ENCODE measurements around the gene RXRA.

Gene RXRA

GRCh38 chr9:134449180-134449916, 123.1 kb downstream of the RXRA start:
- TF ChIP-seq, protein P1, sequence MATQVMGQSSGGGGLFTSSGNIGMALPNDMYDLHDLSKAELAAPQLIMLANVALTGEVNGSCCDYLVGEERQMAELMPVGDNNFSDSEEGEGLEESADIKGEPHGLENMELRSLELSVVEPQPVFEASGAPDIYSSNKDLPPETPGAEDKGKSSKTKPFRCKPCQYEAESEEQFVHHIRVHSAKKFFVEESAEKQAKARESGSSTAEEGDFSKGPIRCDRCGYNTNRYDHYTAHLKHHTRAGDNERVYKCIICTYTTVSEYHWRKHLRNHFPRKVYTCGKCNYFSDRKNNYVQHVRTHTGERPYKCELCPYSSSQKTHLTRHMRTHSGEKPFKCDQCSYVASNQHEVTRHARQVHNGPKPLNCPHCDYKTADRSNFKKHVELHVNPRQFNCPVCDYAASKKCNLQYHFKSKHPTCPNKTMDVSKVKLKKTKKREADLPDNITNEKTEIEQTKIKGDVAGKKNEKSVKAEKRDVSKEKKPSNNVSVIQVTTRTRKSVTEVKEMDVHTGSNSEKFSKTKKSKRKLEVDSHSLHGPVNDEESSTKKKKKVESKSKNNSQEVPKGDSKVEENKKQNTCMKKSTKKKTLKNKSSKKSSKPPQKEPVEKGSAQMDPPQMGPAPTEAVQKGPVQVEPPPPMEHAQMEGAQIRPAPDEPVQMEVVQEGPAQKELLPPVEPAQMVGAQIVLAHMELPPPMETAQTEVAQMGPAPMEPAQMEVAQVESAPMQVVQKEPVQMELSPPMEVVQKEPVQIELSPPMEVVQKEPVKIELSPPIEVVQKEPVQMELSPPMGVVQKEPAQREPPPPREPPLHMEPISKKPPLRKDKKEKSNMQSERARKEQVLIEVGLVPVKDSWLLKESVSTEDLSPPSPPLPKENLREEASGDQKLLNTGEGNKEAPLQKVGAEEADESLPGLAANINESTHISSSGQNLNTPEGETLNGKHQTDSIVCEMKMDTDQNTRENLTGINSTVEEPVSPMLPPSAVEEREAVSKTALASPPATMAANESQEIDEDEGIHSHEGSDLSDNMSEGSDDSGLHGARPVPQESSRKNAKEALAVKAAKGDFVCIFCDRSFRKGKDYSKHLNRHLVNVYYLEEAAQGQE (IDR thresholded peaks at IDR 0.05; ENCODE audit: insufficient read depth in 1 of 2, low read depth in 2 of 2, low read length in 2 of 2): no peak
- TF ChIP-seq TAF1 (IDR thresholded peaks at IDR 0.05; ENCODE audit: borderline replicate concordance, insufficient read depth, low read length) (no peak), FOXP2 (optimal IDR thresholded peaks at IDR 0.05; ENCODE audit: borderline replicate concordance, extremely low read depth, extremely low read length, insufficient read depth) (no peak), POLR2AphosphoS5 (IDR thresholded peaks at IDR 0.05; ENCODE audit: low read depth, low read length) (no peak), SIN3A (IDR thresholded peaks at IDR 0.05; ENCODE audit: borderline replicate concordance, insufficient read depth, low read length) (no peak)

GRCh38 chr9:134451700-134452458, 125.6 kb downstream of the RXRA start:
- TF ChIP-seq FOXP2 (optimal IDR thresholded peaks at IDR 0.05; ENCODE audit: borderline replicate concordance, extremely low read depth, extremely low read length, insufficient read depth) (no peak), POLR2AphosphoS5 (IDR thresholded peaks at IDR 0.05; ENCODE audit: low read depth, low read length) (no peak), SIN3A (IDR thresholded peaks at IDR 0.05; ENCODE audit: borderline replicate concordance, insufficient read depth, low read length) (no peak), TAF1 (IDR thresholded peaks at IDR 0.05; ENCODE audit: borderline replicate concordance, insufficient read depth, low read length) (no peak)
- TF ChIP-seq, protein P1 (IDR thresholded peaks at IDR 0.05; ENCODE audit: insufficient read depth in 1 of 2, low read depth in 2 of 2, low read length in 2 of 2): no peak

DNA sequence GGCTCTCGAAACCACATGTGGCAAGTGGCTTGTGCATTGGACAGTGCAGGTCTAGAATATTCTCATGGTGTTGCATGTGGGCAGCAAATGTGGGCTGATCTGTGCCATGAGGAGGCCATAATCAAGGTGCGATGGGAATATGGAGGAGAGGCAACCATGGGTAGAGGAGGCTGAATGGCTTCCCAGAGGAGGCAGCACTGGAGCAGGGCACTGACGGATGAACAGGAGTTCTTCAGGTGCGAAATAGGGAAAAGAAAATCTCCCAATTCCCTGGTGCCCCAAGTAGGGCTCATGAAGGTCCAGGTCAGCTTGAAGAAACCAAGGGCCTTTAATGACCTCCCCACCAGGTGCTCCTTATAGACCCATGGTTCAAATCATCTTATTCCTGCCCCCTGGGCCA, 126.5 kb downstream of the RXRA start:
- TF ChIP-seq FOXP2 (optimal IDR thresholded peaks at IDR 0.05; ENCODE audit: borderline replicate concordance, extremely low read depth, extremely low read length, insufficient read depth): no peak
- TF ChIP-seq POLR2AphosphoS5 (IDR thresholded peaks at IDR 0.05; ENCODE audit: low read depth, low read length): no peak
- no peak for TF ChIP-seq SIN3A (IDR thresholded peaks at IDR 0.05; ENCODE audit: borderline replicate concordance, insufficient read depth, low read length)
- TF ChIP-seq TAF1 (IDR thresholded peaks at IDR 0.05; ENCODE audit: borderline replicate concordance, insufficient read depth, low read length): no peak
- TF ChIP-seq, protein P1 (IDR thresholded peaks at IDR 0.05; ENCODE audit: insufficient read depth in 1 of 2, low read depth in 2 of 2, low read length in 2 of 2): no peak

- TF ChIP-seq SIN3A (IDR thresholded peaks at IDR 0.05; ENCODE audit: borderline replicate concordance, insufficient read depth, low read length) (no peak), TAF1 (IDR thresholded peaks at IDR 0.05; ENCODE audit: borderline replicate concordance, insufficient read depth, low read length) (no peak), POLR2AphosphoS5 (IDR thresholded peaks at IDR 0.05; ENCODE audit: low read depth, low read length) (no peak)
Measured at GRCh38 chr9:134453776-134454475, 127.7 kb downstream of the RXRA start.

GRCh38 chr9:134454476-134454857, 128.2 kb downstream of the RXRA start:
- TF ChIP-seq FOXP2 (optimal IDR thresholded peaks at IDR 0.05; ENCODE audit: borderline replicate concordance, extremely low read depth, extremely low read length, insufficient read depth): no peak
- TF ChIP-seq SIN3A (IDR thresholded peaks at IDR 0.05; ENCODE audit: borderline replicate concordance, insufficient read depth, low read length): no peak
